Measurements from ENCODE around the gene NRG3. TPM values are rescaled to one million over a fixed set of nuclear protein-coding genes. Genes with fewer than 3 reads are reported as not detected.

NRG3 gene
- total RNA-seq: 10 to 100 TPM in 4 of 8 experiments, 1 to 10 TPM in 1, under 1 TPM in 2, not detected in 1; 0.28 to 17.2 (median 13.6) TPM

DNA sequence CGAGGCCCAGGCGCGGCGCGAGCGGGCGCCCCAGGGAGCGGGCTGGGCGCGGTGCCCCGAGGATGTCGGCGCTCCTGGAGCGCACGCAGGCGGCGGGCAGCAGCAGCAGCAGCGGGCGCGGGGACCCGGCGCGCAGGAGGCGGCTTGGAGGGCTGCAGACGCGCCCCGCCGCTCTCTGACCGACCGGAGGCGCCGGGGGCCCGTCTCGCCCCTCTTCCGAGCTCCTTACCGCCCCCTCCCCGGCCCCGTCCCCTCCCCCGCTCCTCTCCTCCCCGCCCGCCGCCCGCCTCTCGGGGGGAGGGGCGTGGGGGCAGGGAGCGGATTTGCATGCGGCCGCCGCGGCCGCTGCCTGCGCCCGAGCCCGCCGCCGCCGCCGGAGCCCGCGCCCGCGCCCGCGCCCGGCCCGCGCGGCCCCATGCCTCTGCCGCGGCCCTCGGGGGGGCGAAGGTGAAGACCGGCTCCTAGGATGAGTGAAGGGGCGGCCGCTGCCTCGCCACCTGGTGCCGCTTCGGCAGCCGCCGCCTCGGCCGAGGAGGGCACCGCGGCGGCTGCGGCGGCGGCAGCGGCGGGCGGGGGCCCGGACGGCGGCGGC, at the start of gene NRG3:
NRG3 (plus strand) TSS at position 320 of the 592 bp plus-strand sequence.
- peak within 1 kb of the TSS; percentile 78 to 80 for H3K27ac ChIP-seq
- in situ Hi-C loops (cut with MboI; ENCODE audit: low pct_unique_long_range_greater_than_20kb in 2 of 9, low sequenced_read_pairs in 9 of 9, unreplicated experiment in 9 of 9): no loop called here
- H3K4me1 ChIP-seq (replicated peaks in 1 of 2): peaks cover 19 to 20% of the 10 kb centered on the region in 2 donors
- H3K4me3 ChIP-seq: peak within 1 kb of the TSS; percentile 75 to 97 (median 85)
- peak in 7 of 8 experiments; percentile 18 to 77 (median 63) for ATAC-seq (replicated peaks in 6 of 8)
- no CpG with 5 or more reads among the region's 95 CpGs for WGBS, 10 experiments

DNA sequence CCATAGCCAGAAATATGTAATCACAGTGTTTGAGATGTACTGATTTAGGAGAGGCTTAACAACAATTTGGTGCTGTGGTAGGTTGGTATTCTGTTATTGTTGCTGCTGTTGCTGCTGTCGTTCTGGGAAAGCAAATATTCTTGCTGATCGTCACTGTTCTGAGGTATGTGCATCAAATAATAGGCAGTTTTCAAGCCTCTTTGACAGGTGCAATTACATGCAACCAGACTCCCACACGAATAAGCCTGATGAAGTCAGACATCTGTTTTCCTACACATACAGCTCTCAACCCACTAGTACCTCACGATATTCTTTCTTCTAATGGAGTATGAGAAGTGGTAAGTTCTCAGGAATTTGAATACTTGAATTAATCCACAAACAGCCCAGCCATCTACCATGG, 46.7 kb upstream of the NRG3 start:
- Histone ChIP-seq H3K4me3 (no peak overlapping the region), H3K4me1 (replicated peaks in 1 of 2) (no peaks in the 10 kb centered on the region), H3K27ac (no peak overlapping the region)
- 0 to 92% (median 62%) methylated on average over 1 to 4 of the region's 4 CpGs; no CpG with 5 or more reads in 3 of the 10 experiments for WGBS, 10 experiments
- in situ Hi-C loops (cut with MboI; ENCODE audit: low pct_unique_long_range_greater_than_20kb in 2 of 9, low sequenced_read_pairs in 9 of 9, unreplicated experiment in 9 of 9): no loop called here
- no peak for ATAC-seq (replicated peaks in 6 of 8)

DNA sequence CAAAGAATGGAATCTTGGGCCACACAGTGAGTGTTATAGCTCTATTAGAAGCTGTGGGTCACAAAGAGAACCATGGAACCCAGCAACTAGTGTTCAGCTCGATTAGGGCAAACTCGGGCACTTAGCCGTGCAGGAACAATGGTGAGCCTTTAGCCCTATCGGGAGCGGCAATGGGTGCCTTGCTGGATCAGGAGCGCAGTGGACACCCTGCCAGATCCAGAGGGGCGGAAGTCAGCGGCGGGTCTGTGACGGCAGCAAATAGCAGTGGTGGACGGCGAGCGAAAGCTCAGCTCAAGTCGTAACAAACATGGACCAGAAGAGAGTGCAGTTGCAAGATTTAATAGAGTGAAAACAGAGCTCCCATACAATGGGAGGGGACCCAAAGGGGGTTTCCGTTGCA, 43.9 kb upstream of the NRG3 start:
- in situ Hi-C loops (cut with MboI; ENCODE audit: low pct_unique_long_range_greater_than_20kb in 2 of 9, low sequenced_read_pairs in 9 of 9, unreplicated experiment in 9 of 9): no loop called here
- Histone ChIP-seq H3K4me1 (replicated peaks in 1 of 2) (no peaks in the 10 kb centered on the region), H3K4me3 (no peak overlapping the region), H3K27ac (no peak overlapping the region)
- WGBS, 10 experiments: 0 to 100% (median 69%) methylated on average over 1 to 11 of the region's 15 CpGs; no CpG with 5 or more reads in 3 of the 10 experiments
- ATAC-seq (replicated peaks in 6 of 8): no peak

DNA sequence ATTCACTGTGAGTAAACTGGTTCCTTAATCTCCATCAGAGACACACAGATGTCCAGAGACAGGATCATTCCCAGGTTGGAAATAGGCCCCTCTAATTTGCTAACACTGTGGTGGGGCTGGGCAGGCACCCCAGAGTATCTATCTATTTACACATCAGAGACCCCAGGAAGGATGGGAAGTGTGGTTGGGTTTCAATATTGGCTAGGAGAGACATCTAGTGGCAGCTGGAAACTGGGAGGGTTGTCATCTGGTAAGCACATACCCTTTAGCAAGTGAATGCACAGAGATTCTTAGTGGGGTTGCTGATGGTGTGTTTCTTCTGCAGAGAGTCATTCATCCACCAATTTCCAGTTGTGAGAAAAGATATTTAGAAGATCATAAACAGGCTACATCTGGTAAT, 36.0 kb upstream of the NRG3 start:
- peak in 3 of 8 experiments; percentile 32 to 49 (median 38) for ATAC-seq (replicated peaks in 6 of 8)
- no peak overlapping the region for H3K27ac ChIP-seq
- no peaks in the 10 kb centered on the region for H3K4me1 ChIP-seq (replicated peaks in 1 of 2)
- H3K4me3 ChIP-seq: no peak overlapping the region
- in situ Hi-C loops (cut with MboI; ENCODE audit: low pct_unique_long_range_greater_than_20kb in 2 of 9, low sequenced_read_pairs in 9 of 9, unreplicated experiment in 9 of 9): no loop called here

DNA sequence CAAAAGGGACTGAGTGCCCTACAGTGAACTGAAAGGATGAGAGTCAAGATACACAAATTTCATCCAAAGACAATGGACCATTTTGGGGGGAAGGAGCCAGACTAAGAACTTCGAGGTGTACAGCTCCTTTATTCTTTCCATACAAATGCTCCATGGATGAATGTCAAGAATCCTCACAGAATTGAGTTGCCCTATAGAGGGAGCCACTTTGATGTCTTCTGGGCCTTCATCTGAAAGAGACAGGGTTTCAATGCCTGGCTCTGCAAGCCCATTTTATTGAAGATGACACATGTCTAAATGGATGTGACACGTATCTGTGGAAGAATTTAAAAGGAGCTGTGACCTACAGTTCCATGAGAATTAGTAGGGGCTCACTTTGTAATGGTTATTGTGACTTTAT, 32.0 kb upstream of the NRG3 start:
- Histone ChIP-seq H3K27ac (no peak overlapping the region), H3K4me1 (replicated peaks in 1 of 2) (no peaks in the 10 kb centered on the region), H3K4me3 (no peak overlapping the region)
- 0 to 91% (median 68%) methylated on average over 1 to 2 of the region's 2 CpGs; no CpG with 5 or more reads in 4 of the 10 experiments for WGBS, 10 experiments
- in situ Hi-C loops (cut with MboI; ENCODE audit: low pct_unique_long_range_greater_than_20kb in 2 of 9, low sequenced_read_pairs in 9 of 9, unreplicated experiment in 9 of 9): no loop called here
- ATAC-seq (replicated peaks in 6 of 8): no peak

DNA sequence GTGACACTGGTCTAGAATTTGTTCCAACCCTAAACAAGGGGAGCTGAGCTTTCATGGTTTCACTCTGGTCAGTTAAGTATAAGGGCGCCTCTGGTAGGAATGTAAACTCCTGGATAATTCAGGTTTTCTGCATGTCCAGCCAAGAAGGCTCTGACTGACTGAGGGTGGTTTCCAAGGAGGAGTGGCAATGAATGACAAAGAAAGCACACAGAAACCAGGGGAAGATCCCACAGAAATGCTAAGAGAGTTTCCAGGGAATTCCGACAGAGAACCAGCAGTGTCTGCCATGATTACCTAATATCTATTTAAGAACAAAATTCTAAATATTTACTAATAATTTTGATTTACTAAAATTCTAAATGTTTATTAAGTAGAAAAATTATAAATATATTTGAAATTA, 27.3 kb upstream of the NRG3 start:
- WGBS, 10 experiments: 0 to 50% (median 30%) methylated on average over 1 to 2 of the region's 2 CpGs; no CpG with 5 or more reads in 2 of the 10 experiments
- no peak overlapping the region for H3K4me3 ChIP-seq
- no peaks in the 10 kb centered on the region for H3K4me1 ChIP-seq (replicated peaks in 1 of 2)
- no peak overlapping the region for H3K27ac ChIP-seq
- peak in 3 of 8 experiments; percentile 22 to 76 (median 31) for ATAC-seq (replicated peaks in 6 of 8)
- in situ Hi-C loops (cut with MboI; ENCODE audit: low pct_unique_long_range_greater_than_20kb in 2 of 9, low sequenced_read_pairs in 9 of 9, unreplicated experiment in 9 of 9): no loop called here

DNA sequence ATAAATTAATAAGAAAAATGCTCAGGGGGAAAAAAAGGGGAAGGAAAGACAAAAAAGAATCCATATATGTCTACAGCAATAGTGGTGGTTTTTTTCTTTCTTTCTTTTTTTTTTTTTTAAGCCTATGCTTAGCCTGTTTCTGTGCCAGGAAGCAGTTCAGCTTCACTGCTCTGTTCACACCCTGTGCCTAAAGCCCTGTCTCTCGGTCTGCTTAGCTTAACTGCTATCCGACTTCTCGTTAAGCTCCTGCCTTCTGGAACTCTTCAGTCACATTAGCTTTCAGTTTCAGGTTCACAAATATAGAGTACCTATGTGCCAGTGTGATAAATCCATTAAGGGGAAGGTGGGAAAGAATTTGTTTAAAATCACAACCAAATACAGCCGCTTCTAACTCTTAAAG, 26.5 kb upstream of the NRG3 start:
- Histone ChIP-seq H3K4me3 (no peak overlapping the region), H3K4me1 (replicated peaks in 1 of 2) (no peaks in the 10 kb centered on the region), H3K27ac (no peak overlapping the region)
- 0 to 87% (median 46%) methylated on average over 1 to 4 of the region's 4 CpGs for WGBS, 10 experiments
- in situ Hi-C loops (cut with MboI; ENCODE audit: low pct_unique_long_range_greater_than_20kb in 2 of 9, low sequenced_read_pairs in 9 of 9, unreplicated experiment in 9 of 9): no loop called here
- no peak for ATAC-seq (replicated peaks in 6 of 8)

DNA sequence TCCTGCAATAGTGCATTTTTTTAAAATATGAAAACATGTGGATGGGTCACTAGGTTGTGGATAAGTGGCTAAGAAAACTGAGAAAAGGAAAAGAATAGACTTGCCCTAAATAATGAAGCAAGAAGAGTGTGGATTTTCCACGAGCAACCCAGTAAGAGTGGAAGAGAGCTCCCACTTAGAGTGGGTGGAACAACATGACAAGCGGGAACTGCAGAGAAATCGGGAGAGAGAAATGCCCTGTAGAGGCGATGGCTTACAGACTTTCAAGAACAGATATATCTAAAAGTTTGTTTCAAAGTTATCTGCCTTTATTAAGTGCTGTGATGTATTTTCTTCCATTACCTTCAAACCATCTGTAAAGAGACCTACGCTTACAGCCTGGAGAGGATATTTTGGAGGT, 26.1 kb upstream of the NRG3 start:
- ATAC-seq (replicated peaks in 6 of 8): no peak
- in situ Hi-C loops (cut with MboI; ENCODE audit: low pct_unique_long_range_greater_than_20kb in 2 of 9, low sequenced_read_pairs in 9 of 9, unreplicated experiment in 9 of 9): no loop called here
- H3K4me3 ChIP-seq: no peak overlapping the region
- H3K27ac ChIP-seq: no peak overlapping the region
- 0 to 93% (median 80%) methylated on average over 1 to 5 of the region's 5 CpGs for WGBS, 10 experiments
- H3K4me1 ChIP-seq (replicated peaks in 1 of 2): no peaks in the 10 kb centered on the region

DNA sequence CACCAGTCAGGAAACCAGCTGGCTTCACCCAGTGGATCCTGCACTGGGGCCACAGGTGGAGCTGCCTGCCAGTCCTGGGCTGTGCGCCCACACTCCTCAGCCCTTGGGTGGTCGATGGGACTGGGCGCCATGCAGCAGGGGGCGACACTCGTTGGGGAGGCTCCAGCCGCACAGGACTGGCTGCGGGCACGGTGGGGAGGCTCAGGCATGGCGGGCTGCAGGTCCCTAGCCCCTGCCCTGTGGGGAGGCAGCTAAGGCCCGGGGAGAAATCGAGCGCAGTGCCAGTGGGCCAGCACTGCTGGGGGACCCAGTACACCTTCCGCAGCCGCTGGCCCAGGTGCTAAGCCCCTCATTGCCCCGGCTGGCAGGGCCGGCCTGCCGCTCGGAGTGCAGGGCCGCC, 12.4 kb upstream of the NRG3 start:
- peaks cover 2 to 6% of the 10 kb centered on the region in 2 donors for H3K4me1 ChIP-seq (replicated peaks in 1 of 2)
- H3K27ac ChIP-seq: no peak overlapping the region
- in situ Hi-C loops (cut with MboI; ENCODE audit: low pct_unique_long_range_greater_than_20kb in 2 of 9, low sequenced_read_pairs in 9 of 9, unreplicated experiment in 9 of 9): no loop called here
- no peak overlapping the region for H3K4me3 ChIP-seq
- WGBS, 10 experiments: 70 to 100% methylated on average over 1 to 2 of the region's 19 CpGs; no CpG with 5 or more reads in 8 of the 10 experiments
- ATAC-seq (replicated peaks in 6 of 8): no peak

DNA sequence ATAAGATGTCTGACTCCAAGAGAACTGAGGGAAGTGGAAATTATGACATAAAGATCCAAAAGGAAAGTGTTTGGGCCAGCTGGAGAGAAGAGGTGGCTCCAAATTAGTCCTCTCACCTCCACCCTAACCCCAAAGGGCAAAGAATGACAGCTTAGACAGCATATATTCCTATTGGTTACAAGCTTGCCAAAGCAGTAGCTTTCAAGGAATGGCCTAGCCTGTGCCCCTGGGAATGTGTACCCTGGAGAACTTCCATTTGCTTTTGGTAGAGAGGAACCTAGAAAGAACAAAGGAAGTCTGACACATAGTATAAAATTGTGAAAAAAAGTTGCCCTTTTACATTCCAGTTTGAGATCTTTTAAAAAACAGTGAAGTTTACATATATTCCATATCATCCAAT, 11.2 kb upstream of the NRG3 start:
- ATAC-seq (replicated peaks in 6 of 8): no peak
- Histone ChIP-seq H3K27ac (no peak overlapping the region), H3K4me3 (no peak overlapping the region), H3K4me1 (replicated peaks in 1 of 2) (peaks cover 2 to 6% of the 10 kb centered on the region in 2 donors)
- in situ Hi-C loops (cut with MboI; ENCODE audit: low pct_unique_long_range_greater_than_20kb in 2 of 9, low sequenced_read_pairs in 9 of 9, unreplicated experiment in 9 of 9): no loop called here

DNA sequence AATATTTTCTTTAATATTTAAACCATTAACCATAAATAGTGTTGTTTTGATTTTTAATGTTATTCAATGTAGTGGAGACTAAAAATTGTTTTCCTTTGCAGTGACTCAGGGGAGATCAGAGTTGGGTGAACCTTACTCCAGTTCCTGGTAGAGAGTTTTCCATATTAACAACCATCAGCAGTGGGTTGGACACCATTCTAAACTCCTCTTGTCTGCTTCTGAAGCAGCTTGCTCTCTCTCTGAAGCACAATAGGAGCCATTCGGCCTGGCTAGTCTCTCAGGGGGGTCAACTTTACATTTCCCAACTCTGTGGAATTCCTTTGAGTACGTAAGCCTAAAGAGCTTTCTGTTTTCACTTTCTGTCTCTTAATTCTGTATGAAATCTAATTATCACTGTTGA, 9.4 kb upstream of the NRG3 start:
- whole genome bisulfite sequencing, 10 experiments: 0 to 67% (median 47%) methylated on average over 1 to 2 of the region's 2 CpGs; no CpG with 5 or more reads in 2 of the 10 experiments
- in situ Hi-C loops (cut with MboI; ENCODE audit: low pct_unique_long_range_greater_than_20kb in 2 of 9, low sequenced_read_pairs in 9 of 9, unreplicated experiment in 9 of 9): no loop called here
- no peak overlapping the region for H3K4me3 ChIP-seq
- no peak overlapping the region for H3K27ac ChIP-seq
- peaks cover 2 to 6% of the 10 kb centered on the region in 2 donors for H3K4me1 ChIP-seq (replicated peaks in 1 of 2)
- ATAC-seq (replicated peaks in 6 of 8): no peak

DNA sequence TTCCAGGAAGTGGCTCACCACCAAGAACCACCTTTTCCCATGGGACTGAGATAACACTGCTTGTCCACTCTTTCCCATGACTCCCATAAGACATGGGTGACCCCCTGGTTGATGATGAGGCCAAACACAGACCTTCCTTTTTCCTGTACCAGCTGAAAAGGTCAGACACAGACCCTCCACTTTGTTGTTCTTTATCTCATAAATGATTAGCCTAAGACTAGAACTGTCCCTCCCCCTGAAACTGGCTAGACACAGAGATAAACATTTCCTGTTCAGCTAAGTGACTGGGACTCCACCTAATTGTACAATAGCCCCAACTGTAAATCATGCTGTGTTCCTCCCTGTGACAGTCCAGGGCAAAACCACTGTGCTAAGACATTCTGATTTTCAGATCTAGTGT, 8.2 kb upstream of the NRG3 start:
- Histone ChIP-seq H3K4me1 (replicated peaks in 1 of 2) (peaks cover 2 to 6% of the 10 kb centered on the region in 2 donors), H3K27ac (no peak overlapping the region), H3K4me3 (no peak overlapping the region)
- ATAC-seq (replicated peaks in 6 of 8): peak in 5 of 8 experiments; percentile 44 to 77 (median 70)
- in situ Hi-C loops (cut with MboI; ENCODE audit: low pct_unique_long_range_greater_than_20kb in 2 of 9, low sequenced_read_pairs in 9 of 9, unreplicated experiment in 9 of 9): no loop called here

DNA sequence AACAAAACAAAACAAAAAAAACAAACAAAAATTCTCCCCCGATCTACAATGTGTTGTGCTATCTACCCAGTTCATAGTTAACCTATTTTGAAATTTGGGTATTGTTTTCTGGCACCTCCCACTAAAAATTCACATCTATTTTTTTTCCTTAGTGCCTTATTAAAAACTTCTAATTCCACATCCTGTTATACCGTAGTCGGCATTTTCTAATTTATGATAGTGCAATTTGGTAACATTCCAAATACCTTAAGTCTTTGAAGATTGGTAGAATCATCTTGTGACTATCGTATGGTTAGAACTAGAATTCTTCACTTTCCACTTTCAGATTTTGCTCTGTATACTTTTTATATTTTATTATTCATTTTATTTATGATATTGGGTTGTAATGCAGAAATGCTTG, 4.5 kb upstream of the NRG3 start:
- Histone ChIP-seq H3K4me1 (replicated peaks in 1 of 2) (peaks cover 8 to 16% of the 10 kb centered on the region in 2 donors), H3K4me3 (no peak overlapping the region), H3K27ac (no peak overlapping the region)
- in situ Hi-C loops (cut with MboI; ENCODE audit: low pct_unique_long_range_greater_than_20kb in 2 of 9, low sequenced_read_pairs in 9 of 9, unreplicated experiment in 9 of 9): no loop called here
- 34 to 100% (median 64%) methylated on average over 2 to 4 of the region's 4 CpGs; no CpG with 5 or more reads in 2 of the 10 experiments for WGBS, 10 experiments
- no peak for ATAC-seq (replicated peaks in 6 of 8)

DNA sequence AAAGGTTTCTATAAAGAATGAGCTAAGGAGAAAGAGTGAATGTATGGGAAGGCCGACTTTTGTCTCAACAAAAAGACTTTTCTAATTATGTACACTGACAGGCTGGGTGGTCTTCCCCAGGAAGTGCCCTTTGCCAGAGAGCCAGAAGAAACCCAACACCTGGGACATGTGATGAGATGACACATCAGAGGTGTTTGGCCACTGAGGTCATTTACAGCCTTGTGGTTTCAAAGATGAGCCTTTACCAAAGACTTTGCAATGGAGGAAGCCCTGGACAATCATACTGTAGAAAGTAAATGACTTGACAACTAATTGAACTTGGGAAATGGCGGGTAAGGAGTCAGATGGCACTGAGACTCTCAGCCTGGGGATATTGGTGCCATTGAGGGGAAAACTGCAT, 3.4 kb upstream of the NRG3 start:
- 0 to 100% (median 71%) methylated on average over 1 to 2 of the region's 2 CpGs; no CpG with 5 or more reads in 3 of the 10 experiments for WGBS, 10 experiments
- H3K4me1 ChIP-seq (replicated peaks in 1 of 2): peaks cover 7 to 14% of the 10 kb centered on the region in 2 donors
- in situ Hi-C loops (cut with MboI; ENCODE audit: low pct_unique_long_range_greater_than_20kb in 2 of 9, low sequenced_read_pairs in 9 of 9, unreplicated experiment in 9 of 9): no loop called here
- no peak for ATAC-seq (replicated peaks in 6 of 8)
- no peak overlapping the region for H3K4me3 ChIP-seq
- H3K27ac ChIP-seq: no peak overlapping the region

All from motor neuron (in vitro differentiated cells).